ENCODE measurements around the gene HIC1. TPM values are rescaled to one million over a fixed set of nuclear protein-coding genes. Genes with fewer than 3 reads are reported as not detected.

HIC1 gene
- total RNA-seq, 1 experiment from 2014 or later: 0.59 TPM

GRCh38 chr17:2058586-2059546 is 4.0 kb downstream of the HIC1 start:
- H3K4me1 Mint-ChIP-seq (ENCODE audit: low read depth, unreplicated experiment): no peaks in the 10 kb centered on the region
- Histone ChIP-seq H3K4me1 (no peaks in the 10 kb centered on the region), H3K36me3 (ENCODE audit: control insufficient read depth, insufficient read depth, low read length) (no peaks in the 10 kb centered on the region), H3K9me3 (no peaks in the 10 kb centered on the region), H3K27me3 (replicated peaks; ENCODE audit: control insufficient read depth, insufficient read depth, low read length) (no peaks in the 10 kb centered on the region), H3K4me3 (ENCODE audit: low read depth, low read length) (no peak overlapping the region)
- ChIA-PET POLR2A (no interaction called here), CTCF (interaction anchor here (0.5 to 1.1 kb wide), 3 partner anchors 8 to 603 kb away, joined by 3 read pairs; partner anchors contain the start of gene CRK)
- no peak for DNase-seq
- no TSS peak for BruUV-seq (replicated peaks)
- H3K9me3 Mint-ChIP-seq (ENCODE audit: unreplicated experiment): no peaks in the 10 kb centered on the region
- H3K4me3 Mint-ChIP-seq (ENCODE audit: unreplicated experiment): no peak overlapping the region
- H3K27ac Mint-ChIP-seq (ENCODE audit: unreplicated experiment): no peak overlapping the region
- TF ChIP-seq CTCF (IDR thresholded peaks at IDR 0.05; ENCODE audit: insufficient read depth in 1 of 2, low read depth in 1 of 2, low read length in 1 of 2, severe bottlenecking in 1 of 2, unreplicated experiment in 1 of 2): no peak
- intact Hi-C loops (cut with micrococcal nuclease; ENCODE audit: unreplicated experiment): loop anchor here (10.0 kb wide), 1 partner anchor 226 kb away; no protein-coding TSS in a partner anchor
- peaks cover 11% of the 10 kb centered on the region for H3K36me3 Mint-ChIP-seq (ENCODE audit: insufficient read depth, unreplicated experiment)
- no peaks in the 10 kb centered on the region for H3K27me3 Mint-ChIP-seq (ENCODE audit: insufficient read depth, unreplicated experiment)

- Histone ChIP-seq H3K27me3 (replicated peaks; ENCODE audit: control insufficient read depth, insufficient read depth, low read length) (no peaks in the 10 kb centered on the region), H3K4me3 (ENCODE audit: low read depth, low read length) (no peak overlapping the region), H3K4me1 (no peaks in the 10 kb centered on the region), H3K36me3 (ENCODE audit: control insufficient read depth, insufficient read depth, low read length) (peaks cover 3% of the 10 kb centered on the region; the same call in 1 of the 2 replicates), H3K9me3 (no peaks in the 10 kb centered on the region)
- H3K36me3 Mint-ChIP-seq (ENCODE audit: insufficient read depth, unreplicated experiment): peaks cover 11% of the 10 kb centered on the region
- DNase-seq: no peak
- no peak for TF ChIP-seq CTCF (IDR thresholded peaks at IDR 0.05; ENCODE audit: insufficient read depth in 1 of 2, low read depth in 1 of 2, low read length in 1 of 2, severe bottlenecking in 1 of 2, unreplicated experiment in 1 of 2)
- intact Hi-C loops (cut with micrococcal nuclease; ENCODE audit: unreplicated experiment): loop anchor here (10.0 kb wide), 1 partner anchor 225 kb away; no protein-coding TSS in a partner anchor
- CTCF ChIA-PET: interaction anchor here (0.8 to 1.0 kb wide), 2 partner anchors 9 kb away, joined by 6 to 7 read pairs; no protein-coding TSS in a partner anchor
- BruUV-seq (replicated peaks): TSS peak; percentile 75
- H3K9me3 Mint-ChIP-seq (ENCODE audit: unreplicated experiment): no peaks in the 10 kb centered on the region
- no peak overlapping the region for H3K4me3 Mint-ChIP-seq (ENCODE audit: unreplicated experiment)
- POLR2A ChIA-PET: no interaction called here
- H3K27me3 Mint-ChIP-seq (ENCODE audit: insufficient read depth, unreplicated experiment): no peaks in the 10 kb centered on the region
- H3K27ac Mint-ChIP-seq (ENCODE audit: unreplicated experiment): no peak overlapping the region
- H3K4me1 Mint-ChIP-seq (ENCODE audit: low read depth, unreplicated experiment): no peaks in the 10 kb centered on the region
Measured at GRCh38 chr17:2059547-2060384, 4.9 kb downstream of the HIC1 start.

GRCh38 chr17:2060385-2060658 is 5.4 kb downstream of the HIC1 start:
- no peaks in the 10 kb centered on the region for H3K4me1 ChIP-seq
- ChIA-PET POLR2A (no interaction called here), CTCF (interaction anchor here (0.8 to 1.0 kb wide), 2 partner anchors 8 to 9 kb away, joined by 6 to 7 read pairs; no protein-coding TSS in a partner anchor)
- no peak for DNase-seq
- no peak for TF ChIP-seq CTCF (IDR thresholded peaks at IDR 0.05; ENCODE audit: insufficient read depth in 1 of 2, low read depth in 1 of 2, low read length in 1 of 2, severe bottlenecking in 1 of 2, unreplicated experiment in 1 of 2)
- no TSS peak for BruUV-seq (replicated peaks)
- H3K4me3 Mint-ChIP-seq (ENCODE audit: unreplicated experiment): no peak overlapping the region
- no peaks in the 10 kb centered on the region for H3K9me3 Mint-ChIP-seq (ENCODE audit: unreplicated experiment)
- no peaks in the 10 kb centered on the region for H3K4me1 Mint-ChIP-seq (ENCODE audit: low read depth, unreplicated experiment)
- H3K9me3 ChIP-seq: no peaks in the 10 kb centered on the region
- H3K36me3 ChIP-seq (ENCODE audit: control insufficient read depth, insufficient read depth, low read length): peaks cover 3% of the 10 kb centered on the region; the same call in 1 of the 2 replicates
- intact Hi-C loops (cut with micrococcal nuclease; ENCODE audit: unreplicated experiment): no loop called here
- no peak overlapping the region for H3K27ac Mint-ChIP-seq (ENCODE audit: unreplicated experiment)
- H3K27me3 Mint-ChIP-seq (ENCODE audit: insufficient read depth, unreplicated experiment): no peaks in the 10 kb centered on the region
- H3K4me3 ChIP-seq (ENCODE audit: low read depth, low read length): no peak overlapping the region
- H3K36me3 Mint-ChIP-seq (ENCODE audit: insufficient read depth, unreplicated experiment): peaks cover 12% of the 10 kb centered on the region
- no peaks in the 10 kb centered on the region for H3K27me3 ChIP-seq (replicated peaks; ENCODE audit: control insufficient read depth, insufficient read depth, low read length)

Data from Caco-2 (cell line).